Upper lobe of left lung (tissue), 6 donors: ENCODE measurements around the gene ESYT2. TPM values are rescaled to one million over a fixed set of nuclear protein-coding genes. Genes with fewer than 3 reads are reported as not detected.

Experiments used
- total RNA-seq, 6 donors: library from RNA; depleted of rRNA in 4 of 6; stranded (reverse); fragments of >200 nt in 4 of 6; gene quantifications; one replicate each; pipeline versions ENCODE4 v1.1.0 to v1.2.1, GENCODE V29; 2016 to 2021
- donor health status: DM: no; HTN: no; CAD: no; lungs with moderate emphysema.
- donor health status: DM: no; HTN: yes; CAD: no; lungs with severe emphysema.

Gene ESYT2
- total RNA-seq, 6 donors from 2014 or later, result 60.7 to 115 (median 74.7) TPM

Other genes with a start within 250 kb of the ESYT2 start
- 1 to 10 TPM; 3.3 to 7.9 (median 5.2) TPM for gene PTPRN2, start 241.7 kb downstream of the ESYT2 start, total RNA-seq
- 10 to 100 TPM in 1 of 6 donors, 1 to 10 TPM in 5; 4.6 to 11.0 (median 7.8) TPM for gene NCAPG2, start 124.7 kb downstream of the ESYT2 start, total RNA-seq
- 10 to 100 TPM; 17.7 to 61.8 (median 27.3) TPM for gene DYNC2I1, start 27.0 kb upstream of the ESYT2 start, total RNA-seq